Inflammatory macrophage treated with lipopolysaccharide for 4 hours (primary cell): ENCODE data around the gene SH3GLB1.

Experiments
- DNase-seq: peaks from one replicate; pipeline ENCODE4 v3.0.0-alpha.2; 2020

The SH3GLB1 gene

DNA sequence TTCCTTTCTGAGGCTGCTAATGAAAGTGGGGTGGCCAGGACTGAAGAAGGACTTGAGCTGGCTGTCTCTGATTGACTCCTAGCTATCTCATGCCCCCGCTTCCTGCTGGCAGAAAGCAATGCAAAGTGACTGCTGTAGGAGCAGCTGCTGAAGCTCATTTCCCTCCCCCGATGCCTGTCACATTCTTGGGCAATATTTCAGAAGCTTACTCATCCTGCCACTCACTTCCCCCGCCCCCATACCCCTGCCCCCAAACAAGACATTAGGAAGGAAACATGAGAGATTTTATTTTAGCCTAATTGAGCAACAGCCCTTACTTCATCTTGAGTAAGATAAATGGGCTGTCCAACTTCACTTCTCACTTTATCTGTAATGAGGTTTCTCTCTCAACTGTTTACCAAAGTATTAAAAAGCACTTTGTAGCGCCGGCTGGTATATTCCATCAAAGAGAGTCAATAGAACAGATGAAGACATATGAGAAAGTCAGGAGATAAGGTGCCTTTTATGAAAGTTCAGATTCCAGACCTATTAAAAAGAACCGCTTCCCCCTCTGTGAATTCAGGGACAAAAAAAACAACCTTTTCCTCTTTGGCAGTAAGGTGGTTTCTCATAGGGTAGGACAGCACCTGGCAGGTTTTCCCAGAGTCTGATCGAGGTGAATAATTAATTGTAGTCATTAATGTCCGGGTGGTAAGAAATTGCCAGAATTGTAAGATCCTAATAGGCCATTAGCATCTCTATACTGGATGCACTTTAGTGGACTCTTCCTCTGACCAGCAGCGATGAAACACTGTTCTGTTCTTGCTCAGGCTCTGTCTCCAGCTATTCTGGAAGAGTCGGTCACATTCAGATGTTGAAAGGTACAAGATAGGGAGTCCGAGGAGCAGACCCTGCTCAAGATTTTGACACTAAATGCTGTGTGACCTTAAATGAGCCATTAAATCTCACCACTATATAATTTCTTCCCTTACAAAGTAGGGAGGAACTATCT is 70.2 kb downstream of the SH3GLB1 start:
- peak; percentile 98 for DNase-seq

DNA sequence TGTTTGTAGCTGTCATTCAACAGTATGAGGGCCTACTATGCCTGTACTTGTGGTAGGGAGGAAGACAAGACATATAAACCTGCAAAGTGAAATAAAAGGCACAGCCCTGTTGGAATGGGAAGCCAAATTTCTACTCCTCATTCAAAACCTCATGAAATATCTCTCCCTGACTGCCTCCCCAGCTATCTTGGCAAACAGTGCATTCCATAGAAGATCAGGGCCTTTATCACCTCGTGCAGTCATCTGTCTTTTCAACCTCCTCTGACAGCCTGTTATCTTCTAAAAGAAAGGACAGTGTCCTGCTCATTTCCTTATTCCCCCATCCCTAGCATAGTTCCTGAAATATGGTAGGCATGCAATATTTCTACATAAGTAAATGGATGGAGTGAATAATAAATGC is 71.0 kb downstream of the SH3GLB1 start:
- peak; percentile 5 for DNase-seq

DNA sequence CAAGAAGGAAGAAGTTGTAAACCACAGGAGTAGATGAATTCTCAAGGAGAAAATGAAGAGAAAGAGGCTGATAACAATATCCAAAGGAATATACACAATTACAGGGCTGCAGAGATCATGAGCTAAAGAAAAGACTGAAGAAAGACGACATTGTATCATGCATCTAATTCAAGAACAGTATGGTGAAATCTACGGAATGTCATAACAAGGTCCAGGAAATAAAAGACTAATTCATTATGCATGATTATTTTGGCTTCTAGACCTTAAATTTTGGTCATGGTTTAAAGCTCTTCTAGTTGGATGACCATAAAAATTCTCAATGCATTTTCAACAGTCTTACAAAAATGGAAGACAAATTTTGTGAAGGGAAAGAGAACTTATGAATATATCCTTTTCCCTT is 71.7 kb downstream of the SH3GLB1 start:
- peak; percentile 38 for DNase-seq

DNA sequence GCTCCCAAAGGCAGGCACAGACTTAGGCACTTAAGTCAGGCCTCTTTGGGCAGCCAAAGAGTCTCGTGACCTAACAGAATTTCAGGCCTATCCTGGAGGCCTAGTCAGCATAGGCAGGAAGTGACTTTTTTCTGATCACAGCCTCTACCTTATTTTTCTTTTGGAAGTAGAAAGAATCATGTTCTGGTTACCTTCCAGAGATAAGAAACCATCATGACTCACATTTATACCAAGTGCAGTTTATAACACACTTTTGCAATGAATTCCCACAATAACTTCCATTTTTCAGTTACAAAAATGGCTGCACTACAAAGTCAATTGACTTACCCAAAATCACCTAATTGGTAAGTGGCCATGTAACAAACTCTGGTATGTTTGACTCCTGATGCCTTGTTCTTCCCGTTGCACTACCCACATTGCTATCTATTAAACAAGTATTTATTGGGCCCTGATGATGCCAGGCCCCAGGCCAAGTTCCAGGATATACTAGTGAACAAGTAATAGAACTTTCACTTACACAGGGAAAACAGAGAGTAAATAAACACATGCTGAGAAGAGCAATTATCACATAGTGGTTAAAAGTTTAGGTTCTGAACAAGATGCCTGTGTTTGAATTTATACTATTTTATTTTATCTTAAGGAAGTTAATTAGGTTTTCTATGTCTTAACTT is 74.3 kb downstream of the SH3GLB1 start:
- peak; percentile 4 for DNase-seq

DNA sequence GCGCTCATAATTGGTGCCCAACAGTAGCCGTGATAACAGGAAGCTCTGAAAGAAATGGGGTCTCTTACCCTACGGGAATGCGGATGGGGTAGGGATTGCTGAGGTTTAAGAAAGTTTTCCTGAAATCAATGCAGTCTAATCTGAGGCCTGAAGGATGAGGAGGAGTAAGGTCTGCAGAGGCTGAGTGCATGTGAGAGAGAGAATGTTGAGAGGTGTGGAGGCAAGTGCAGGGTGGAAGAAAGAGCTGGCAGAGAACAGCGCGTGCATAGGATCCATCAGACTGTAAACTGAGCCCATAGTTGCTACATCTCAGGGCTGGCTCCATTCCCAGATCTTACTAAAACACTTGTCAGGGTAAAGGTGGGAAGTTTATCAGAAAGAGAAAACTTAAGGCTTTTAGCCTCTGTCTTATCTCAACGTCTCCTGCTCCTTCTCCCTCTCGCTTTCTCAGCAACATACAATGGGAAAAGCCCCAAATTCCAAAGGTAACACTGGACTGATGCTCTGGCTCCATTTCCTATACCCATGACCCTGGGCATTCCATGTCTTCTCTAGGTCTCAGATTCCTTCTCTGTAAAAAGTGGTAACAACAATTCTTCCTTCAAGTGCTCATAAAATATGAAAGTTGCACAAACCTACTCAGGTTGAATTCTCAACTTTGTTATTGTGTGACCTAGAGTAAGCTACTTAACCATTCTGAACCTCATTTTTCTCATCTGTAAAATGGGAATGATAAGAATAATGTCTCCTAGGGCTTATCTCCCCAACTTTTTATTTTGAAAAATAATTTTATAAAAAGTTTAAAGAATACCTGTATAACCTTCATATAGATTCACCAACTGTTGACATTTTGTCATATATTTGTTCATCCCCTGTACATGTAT is 75.2 kb downstream of the SH3GLB1 start:
- DNase-seq = no peak

DNA sequence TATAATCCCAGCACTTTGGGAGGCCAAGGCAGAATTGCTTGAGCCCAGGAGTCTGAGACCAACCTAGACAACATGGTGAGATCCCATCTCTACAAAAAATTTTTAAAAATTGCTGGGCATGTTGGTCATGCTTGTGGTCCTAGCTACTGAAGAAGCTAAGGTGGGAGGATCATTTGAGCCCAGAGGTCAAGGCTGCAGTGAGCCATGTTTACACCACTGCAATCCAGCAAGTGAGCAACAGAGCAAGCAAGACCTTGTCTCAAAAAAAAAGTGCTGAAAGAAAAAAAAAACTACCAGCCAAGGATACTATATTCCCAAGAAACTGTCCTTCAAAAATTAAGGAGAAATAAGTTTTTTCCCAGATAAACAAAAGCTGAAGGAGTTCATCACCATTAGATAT is 78.1 kb downstream of the SH3GLB1 start:
- no peak for DNase-seq

DNA sequence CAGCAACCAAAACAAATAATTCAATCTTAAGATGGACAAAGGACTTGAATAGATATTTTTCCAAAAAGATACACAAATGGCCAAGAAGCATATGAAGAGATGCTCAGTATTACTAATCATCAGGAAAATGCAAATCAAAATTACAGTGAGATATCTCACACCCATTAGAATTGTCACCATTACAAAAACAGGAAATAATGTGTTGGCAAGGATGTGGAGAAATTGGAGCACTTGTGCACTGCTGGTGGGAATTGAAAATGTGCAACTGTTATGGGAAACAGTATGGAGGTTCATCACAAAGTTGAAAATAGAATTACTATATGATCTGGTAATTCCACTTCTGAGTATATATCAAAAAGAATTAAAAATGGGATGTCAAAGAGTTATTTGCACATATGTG is 83.2 kb downstream of the SH3GLB1 start:
- DNase-seq = peak; percentile 71

DNA sequence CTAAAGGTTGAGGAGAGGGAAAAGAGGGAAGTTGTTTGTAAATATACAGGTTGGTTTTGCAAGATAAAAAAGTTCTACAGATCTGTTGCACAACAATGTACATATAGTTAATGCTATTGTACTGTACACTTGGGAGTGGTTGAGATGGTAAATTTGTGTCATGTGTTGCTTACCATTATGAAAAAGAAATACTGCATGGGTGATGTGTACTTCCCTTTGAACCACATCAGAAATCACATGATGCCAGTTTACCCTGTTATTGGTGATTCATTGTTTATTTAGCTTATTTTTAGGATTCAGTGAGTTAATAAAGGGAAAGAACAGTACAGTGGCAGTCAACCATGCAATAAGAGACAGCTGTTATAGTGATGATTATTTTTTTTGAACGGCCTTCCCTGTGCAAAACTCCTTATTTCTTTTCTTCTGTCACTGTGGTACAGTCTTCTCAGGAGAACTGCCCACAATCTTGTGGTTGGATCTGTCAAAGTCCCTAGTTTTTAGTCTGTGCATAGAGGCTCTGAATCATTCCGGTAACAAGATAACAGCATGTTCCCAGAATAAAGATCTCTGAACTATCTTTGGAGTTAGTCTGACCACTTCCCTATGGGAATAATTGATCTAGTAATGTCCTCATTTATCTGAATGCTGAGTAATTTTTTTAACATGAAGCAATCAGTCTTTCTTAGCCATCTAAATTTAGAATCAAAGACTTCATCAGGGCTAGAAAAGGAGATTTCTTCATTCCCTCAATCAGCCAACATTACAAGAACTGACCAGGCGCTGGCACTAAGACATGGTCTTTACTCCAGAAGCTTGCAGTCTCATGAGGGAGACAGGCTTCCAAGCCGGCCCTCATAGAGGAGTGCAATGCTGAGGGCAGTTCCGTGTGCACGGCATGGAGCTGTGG is 84.2 kb downstream of the SH3GLB1 start:
- DNase-seq = peak; percentile 95

DNA sequence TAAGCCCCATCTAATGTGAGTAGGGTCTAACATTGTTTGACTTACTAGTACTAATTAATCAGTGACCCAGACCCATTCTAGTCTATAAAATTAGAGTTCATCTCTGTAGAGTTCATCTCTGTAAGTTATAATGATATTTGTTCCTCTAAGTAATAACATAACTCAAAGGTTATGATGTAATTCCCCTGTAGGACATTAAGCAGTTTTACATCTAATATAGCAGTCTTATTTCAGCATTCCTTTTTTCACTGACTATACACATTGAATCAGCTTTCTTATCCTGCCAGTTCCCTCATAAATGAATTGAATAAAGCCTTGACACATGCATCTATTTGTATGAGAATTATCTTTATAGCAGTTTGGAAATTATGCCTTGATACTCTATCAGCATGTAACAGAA is 90.9 kb downstream of the SH3GLB1 start:
- peak; percentile 14 for DNase-seq
